ENCODE measurements around the gene GCNA.
A peak's percentile ranks its signal among the peaks of the same experiment; 100 is the strongest.
"Not testable (repeated sequence)": the region's sequence is repeated elsewhere in the genome, so short reads cannot be mapped to it uniquely, and the experiment has no call there.

GCNA gene

DNA sequence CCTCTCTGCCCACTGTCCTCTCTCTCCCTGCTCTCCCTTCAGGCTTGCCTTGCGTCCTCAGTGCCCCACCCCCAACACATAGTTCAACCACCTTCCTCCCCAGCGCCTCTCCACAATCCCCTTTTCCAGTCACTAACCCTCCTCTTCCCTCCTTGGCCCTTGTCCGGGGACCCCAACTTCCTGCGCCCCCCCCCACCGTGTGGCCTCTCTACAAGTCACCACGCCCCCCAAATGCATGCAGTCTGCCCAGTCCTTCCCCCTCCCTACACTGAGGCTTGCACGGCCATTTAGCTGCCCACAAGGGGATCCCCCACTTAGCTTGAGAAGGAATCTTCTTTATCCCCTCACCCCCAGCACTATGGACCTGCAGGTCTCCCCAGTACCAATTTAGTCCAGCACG is 39.5 kb downstream of the GCNA start:
- DNase-seq = no peak

DNA sequence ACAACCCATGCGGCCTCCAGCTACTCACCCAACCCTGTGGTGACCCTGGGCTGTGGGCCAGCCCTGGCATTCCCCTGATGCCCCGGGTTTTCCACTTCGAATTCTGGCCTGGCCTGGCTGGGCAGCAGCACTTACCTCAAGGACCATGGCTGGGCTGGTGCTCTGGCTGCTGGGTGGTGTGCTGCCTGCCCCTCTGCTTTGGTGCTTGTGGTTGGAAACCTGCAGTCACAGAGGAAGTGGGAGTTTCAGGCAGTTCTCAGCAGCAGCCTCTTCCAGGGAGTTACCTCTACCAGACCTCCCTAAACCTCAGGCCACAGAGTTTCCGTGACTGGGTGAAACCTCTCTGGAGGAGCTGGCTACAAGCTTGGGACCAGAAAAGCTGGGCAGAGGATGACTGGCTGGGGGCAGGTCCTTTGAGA is 40.1 kb downstream of the GCNA start, which contains the start of gene CXCR3:
Gene CXCR3 (minus strand): TSS at position 209 of the 419 bp plus-strand sequence. CDS start 62 bp downstream, at position 147.
- DNase-seq = peak; percentile 74 to 81

DNA sequence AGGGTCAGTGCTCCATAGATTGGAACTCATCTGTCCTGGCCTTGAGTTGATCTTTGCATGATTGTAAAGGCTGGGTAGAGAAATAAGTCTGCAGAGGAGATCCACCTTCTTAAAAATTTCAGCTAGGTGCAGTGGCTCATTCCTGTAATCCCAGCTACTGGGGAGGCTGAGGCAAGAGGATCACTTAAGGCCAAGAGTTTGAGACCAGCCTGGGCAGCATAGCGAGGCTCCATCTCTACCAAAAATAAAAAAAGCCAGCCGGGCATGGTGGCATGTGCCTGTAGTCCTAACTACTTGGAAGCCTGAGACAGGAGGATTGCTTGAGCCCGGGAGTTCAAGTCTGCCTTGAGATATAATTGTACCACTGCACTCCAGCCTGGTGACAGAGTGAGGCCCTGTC is 40.5 kb downstream of the GCNA start:
- DNase-seq = no peak

DNA sequence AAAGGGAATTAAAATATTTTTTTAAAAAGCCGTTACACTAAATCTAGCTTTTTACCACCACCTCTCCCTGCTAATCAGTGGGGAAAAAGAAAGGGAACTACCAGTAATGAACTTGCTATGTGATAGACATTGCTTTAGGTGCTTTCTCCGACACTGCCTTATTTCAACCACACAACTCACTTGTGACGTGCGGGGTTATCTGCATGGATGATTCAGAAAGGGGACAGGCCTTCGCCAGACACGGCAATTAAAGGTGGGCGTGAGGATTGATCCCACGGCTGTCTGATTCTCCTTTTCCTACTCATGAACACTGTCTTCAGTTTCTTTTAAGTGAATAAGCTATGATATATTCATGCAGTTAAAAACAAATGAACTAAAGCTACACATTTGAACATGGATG is 41.0 kb downstream of the GCNA start:
- peak; percentile 63 to 74 for DNase-seq

DNA sequence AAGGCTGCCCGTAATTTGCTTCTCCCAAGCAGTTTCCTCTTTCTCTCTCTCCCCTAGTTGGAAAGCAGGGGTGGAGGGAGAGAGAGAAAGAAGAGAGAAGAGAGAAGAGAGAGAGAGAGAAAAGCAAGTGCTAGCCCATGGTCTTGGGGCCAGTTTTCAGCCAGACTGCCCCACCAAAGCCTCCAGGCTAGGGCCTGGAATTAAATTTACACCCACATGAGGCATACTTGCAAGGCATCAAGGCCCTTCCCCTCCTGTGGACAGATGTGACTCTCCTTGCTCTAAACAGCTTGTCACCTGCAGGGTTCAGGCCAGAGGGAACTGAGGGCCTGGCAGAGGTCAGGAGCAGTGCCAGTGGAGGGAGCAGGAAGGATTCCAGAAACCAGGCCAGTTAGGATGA is 41.7 kb downstream of the GCNA start:
- no peak for DNase-seq

DNA sequence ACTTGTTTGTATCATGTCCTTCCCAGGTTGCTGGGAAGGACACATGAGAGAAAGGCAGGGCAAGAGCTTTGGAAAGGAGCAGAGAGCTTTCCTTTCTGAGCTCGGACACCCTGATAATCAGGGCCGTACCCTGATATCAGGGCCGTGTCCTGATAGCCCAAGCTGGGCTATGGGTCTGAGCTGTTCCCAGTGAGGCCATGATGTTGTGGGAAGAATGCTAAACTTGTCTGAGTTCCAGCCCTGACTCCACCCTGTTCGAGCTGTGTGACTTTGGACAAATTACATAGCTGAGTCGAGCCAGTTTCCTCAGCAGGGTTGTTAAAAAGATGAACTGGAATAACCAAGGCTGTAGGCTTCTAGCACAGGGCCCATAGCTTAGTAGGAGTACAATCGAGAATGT is 43.4 kb downstream of the GCNA start:
- DNase-seq = no peak

DNA sequence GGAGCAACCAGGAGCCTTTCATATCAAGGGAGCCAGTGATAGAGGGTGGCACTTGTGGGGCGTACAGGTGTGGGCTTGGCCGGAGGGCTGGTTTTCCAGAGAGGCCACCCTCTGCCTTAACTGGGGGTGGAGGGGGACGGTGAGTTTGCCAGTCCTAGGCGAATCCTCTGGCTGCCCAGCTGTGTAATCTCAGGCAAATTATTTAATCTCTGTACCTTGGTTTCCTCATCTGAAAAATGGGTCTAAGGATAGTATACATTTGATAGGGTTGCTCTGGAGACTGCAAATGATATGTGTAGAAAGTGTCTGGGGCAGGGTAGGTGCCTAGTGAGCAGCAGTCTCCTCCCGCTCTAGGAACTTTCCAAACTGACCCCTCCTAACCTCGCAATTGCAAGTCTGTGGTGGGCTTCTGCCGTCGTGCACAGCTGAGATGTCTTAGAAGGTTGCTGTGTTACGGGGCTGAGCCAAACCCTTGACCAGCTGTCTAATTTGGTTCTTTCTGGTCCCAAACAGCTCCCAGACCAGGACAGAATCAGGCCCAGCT is 43.9 kb downstream of the GCNA start:
- no peak for DNase-seq

DNA sequence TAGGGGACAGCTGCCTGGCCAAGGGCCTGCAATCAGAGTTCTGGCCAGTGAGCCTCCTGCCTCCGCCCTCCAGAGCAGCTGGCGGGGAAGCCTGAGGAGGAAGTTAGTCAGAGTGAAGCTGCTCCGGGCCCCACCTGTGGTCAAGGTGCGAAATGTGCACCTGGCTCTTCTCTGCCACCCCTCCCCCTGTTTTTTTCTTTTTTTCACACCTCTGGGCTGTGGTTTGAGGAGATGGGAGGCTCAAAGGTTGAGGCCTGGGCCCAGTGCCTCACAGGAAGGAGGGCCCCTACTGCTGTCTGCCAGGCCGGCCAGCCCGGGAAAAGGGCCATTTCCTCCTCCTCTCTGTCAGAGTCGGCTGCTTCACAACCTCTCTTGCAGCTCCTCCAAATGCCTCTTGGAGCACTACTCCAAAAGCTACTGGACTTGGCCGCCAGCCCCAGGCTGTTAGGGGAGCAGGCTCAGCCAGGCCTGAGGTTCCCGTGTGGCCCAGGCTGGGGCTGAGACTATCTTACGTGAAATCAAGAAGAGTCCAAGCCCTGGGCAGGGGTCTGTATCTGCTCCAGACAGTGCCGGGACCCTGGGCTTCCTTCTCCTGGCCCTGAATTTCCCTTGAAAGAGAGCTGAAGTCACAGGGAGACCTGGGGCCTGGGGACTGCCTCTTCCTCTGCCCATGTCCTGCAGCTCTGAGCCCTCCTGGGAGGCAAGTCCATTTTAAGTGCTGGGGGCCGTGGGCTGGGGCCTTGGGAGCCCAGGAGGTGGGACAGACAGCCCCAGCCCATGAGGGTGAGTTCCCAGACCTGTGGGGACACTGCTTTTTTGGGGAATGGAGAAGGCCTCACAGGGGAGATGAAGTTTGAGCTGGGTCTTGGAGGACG is 44.6 kb downstream of the GCNA start:
- DNase-seq = peak; percentile 52 to 66

DNA sequence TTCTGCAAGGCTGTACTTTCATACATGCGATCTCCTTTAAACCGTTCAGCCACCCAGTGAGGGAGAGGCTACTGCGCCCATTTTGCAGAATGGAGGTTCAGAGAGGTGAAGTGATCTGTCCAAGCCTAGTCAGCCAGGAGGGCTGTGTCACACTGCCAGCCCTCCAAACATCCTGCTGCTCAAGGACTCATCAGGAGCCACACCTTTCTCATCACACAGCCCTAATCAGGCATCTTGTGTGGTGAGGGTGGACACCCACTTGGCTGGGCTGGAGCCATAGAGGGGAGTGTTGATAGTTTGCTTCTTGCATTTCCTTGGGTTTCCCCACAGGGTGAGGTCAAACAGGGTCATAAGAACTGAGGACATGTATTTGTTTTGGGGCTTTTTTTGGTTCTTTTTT is 45.5 kb downstream of the GCNA start:
- no peak for DNase-seq

DNA sequence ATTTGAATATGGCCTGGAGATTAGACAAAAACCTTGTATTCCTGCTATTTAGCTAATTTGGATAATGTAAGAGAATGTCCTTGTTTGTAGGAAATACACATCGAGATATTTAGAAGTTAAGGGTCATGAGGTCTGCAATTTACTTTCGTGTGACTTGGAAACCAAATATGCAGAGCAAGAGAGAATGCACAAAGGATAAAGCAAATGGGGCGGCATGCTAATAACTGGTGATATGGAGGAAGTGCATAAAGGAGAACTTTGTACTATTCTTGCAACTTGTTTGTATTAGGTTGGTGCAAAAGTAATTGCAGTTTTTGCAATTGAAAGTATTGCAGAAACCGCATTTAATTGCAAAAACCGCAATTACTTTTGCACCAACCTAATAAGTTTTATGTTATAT is 47.2 kb downstream of the GCNA start:
- DNase-seq = no peak

DNA sequence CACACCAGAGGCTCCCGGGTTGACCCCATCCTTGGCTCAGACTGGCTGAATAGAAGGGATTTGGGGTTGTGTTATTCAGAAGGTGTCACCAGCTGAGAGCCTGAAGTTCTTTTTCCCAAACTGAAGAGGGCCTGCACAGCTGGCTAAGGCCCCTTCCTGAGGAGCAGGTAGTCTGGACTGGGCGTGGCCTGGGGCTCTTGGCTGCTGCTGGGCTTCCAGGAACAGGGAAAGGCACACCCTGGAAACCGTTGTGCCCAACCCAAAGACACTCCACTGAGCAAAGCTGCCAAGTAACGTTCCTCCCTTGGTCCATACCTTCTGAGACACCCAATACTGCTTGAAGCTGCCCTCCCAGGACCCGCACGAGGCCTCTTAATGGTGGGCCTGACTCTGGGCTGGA is 48.3 kb downstream of the GCNA start:
- DNase-seq = no peak

DNA sequence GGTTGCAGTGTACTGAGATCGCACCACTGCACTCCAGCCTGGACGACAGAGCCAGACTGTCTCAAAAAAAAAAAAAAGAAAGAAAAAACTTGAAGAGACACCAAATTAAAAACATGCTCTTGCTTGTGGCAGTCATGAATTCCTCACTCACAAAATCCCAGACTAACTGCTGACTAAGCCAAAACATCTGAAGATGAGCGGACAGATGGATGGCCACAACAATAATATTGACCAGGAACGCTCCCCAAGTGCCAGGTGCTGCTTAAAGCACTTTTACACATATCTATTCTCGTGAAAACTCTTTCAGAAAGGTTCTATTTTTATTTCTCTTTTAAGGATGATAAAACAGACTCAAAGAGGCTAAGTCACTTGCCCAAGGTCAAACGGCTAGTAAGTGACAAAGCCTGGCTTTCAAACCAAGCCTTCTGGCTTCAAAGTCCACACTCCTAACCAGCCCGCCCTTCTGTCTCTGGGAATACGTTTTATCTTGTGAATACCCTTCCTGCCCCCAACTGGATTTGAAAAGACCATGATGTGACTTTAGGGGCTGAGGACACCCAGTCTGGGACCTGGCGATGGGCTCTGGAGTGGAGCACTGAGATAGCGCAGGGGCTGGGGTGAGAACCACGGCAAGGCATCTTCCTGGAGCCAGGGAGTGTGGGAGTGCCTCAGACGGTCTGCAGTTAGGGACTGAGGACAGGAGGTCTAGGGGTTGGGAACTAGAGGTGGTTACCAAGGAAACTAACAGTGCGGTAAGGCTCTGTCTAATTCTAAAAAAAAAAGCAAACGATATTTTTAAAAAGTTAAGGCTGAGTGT is 49.6 kb downstream of the GCNA start:
- no peak for DNase-seq

DNA sequence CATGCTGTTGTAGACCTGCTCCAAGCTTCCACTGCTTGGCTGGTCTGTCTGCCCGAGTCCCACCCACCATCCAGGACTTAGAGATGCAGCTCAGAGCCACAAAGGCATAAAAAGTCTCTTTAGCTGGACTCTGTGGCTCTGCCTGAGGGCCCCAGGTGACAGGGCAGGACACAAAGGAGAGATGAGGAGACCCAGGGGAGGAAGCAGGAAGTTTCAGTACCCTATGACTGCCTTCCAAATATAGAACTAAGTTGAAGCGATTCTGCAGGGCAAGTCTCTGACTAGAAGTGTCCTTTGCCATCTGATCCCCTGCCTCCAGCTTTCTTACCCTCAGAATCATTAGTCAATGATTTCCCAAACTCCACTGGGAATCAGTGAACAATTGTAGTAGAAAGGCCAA is 51.2 kb downstream of the GCNA start:
- DNase-seq = no peak

DNA sequence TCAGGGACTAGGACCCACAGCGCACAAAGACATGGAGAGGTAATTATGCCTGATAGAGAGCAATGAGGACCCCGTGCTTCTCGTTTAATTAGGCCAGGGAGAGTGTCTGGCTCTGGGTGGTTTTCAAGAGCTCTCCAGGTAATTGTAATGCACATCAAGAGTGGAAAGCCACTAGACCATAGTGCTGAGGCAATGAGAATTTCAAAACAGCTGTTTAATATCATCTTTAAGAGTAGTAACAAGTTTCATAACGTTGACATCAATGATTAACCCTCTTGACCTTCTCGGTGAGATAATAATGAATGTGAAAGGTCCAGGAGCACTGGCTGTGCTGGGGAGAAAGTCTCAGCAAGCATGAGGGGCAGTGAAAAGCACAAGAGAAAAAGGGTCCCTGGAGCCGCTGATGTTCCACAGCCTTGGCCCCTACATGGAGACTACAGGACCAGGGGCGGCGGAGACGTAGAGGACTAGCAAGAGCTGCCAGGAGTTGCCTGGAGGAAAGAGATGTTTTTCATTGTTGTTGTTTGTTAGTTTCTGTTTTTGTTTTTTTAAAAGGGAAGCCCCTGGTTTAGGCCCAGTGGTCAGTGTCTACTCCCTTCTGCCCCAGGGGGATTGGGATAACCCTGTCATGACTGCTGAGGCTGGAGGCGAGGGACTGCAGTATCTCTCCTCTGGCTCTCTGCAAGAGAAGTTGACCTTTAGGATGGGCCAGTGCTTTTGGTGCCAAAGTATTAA is 54.9 kb downstream of the GCNA start:
- no peak for DNase-seq

DNA sequence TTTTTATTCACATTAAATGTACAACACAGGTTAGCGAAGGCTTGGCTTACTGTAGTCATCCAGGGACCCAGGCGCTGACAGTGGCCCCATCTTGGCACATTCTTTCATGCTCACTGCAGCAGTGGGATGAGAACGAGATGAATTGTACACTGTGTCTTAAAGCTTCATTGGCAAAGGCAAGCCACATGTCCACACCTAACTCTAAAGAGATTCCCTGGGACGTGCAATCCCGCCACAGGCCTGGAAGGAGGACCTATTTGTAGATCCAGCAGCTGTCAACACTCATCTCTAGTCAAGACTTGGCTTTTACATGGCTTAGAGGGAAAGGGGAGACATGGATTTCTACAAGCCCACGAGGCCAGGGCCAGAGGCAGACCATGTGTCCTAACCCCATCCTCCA is 56.1 kb downstream of the GCNA start:
- no peak for DNase-seq

DNA sequence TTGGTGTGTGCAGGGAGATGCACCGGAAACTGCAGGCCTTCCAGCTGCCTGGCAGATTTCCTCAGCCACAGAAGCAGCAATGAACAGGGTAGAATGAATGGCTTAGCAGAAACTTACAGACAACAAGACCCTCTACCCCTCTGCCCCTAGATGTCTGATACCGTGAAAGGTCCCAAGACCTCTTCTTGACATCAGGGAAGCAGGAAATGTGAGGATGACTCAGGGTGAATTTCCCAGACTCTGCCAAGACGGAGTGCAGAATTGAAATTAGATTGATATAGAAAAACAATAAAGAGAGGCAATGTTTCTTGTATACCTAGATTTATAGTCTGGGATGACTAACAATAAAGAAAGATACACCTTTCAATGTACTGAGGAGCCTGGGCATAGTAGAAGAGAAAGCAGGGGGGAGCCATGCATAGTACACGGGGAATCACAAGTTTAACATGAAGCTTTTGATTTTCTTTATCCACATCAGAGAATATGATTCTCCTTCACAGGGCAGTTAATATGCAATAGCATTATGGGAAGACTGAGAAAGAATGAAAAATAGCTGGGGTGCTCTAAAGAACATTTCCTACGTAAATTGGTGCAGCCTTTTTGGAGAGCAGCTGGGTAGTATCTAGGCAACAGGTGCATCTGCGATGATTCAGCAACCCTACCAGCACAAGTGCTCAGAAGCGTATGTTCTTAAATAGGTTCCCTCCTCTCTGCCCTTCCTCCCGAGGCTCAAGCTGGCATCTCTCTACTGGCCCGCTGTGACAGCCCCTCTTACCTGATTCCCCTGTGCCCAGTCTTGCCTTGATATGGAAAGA is 58.4 kb downstream of the GCNA start:
- no peak for DNase-seq

DNA sequence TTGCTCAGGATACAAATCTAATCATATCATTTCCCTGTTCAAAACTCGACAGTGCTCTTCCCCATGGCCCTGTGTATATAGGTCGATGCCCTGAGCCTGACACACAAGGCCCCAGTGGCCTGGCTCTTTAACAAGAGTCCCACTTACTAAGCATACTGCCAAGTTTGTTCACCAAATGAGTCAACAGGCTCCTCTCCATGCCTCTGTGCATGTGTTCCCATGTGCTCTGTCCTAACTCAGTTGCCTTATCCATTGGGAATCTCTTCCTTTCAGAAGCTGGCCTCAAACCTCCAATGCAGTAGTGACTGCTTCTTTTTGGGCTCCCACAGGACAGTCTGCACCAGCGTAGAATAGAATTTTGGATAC is 59.0 kb downstream of the GCNA start:
- DNase-seq = no peak

DNA sequence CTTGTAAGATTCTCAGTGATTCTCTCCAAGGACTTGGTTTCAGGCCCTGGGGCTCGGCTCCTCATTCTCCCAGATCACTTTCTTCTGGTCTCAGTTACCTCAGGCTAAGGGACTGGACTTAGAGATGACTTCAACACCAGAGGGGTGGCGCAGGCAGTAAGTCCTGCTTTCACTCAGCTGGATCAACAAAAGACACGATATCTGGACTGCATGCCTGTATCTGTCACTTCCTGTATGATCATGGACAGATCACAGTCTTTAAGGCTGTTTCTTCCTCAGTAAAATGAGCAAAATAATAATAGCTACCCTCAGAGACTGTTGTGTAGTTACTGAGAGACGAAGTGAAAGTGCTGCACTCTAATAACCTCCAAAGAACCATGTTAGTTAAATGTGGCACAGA is 59.6 kb downstream of the GCNA start:
- DNase-seq = no peak

DNA sequence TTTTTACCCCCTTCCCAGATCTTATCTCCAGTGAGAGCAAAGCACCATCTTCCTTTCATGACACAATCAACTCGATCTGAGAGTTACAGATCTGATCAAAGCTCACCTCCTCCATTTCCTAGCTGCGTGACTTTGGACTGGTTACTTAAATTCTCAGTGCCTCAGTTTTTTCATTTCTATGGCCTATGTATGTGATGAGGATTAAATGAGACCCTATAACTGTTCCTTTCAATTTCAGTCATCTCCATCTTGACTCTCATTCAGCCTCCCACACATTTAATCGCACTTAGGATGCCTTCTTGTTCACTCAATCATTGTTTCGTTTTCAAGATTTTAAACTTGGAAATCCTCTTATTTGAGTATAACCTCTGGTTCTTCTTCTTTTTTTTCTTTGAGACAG is 60.2 kb downstream of the GCNA start:
- DNase-seq = no peak

DNA sequence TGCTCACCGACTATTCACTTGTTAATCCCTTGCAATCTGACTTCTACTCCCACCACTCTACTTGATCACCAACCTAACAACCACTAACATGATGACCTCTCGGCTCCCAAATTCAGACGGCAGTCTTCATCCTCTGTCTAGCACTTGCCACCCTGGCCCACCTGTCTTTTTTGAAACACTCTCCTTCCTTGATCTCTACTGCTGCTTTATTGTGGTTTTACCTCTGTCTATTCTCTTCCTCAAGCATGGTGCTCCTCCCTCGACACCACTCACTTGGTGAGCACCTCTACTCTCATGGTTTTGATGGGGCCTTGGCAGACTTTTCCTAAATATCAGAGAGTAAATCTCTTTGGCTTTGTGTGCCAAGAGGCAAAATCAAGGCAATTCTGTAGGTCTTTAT is 61.8 kb downstream of the GCNA start:
- no peak for DNase-seq

DNA sequence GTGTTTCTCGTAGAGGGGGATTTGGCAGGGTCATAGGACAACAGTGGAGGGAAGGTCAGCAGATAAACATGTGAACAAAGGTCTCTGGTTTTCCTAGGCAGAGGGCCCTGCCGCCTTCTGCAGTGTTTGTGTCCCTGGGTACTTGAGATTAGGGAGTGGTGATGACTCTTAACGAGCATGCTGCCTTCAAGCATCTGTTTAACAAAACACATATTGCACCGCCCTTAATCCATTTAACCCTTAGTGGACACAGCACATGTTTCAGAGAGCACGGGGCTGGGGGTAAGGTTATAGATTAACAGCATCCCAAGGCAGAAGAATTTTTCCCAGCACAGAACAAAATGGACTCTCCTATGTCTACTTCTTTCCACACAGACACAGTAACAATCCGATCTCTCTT is 66.2 kb downstream of the GCNA start:
- not testable (repeated sequence) for DNase-seq

DNA sequence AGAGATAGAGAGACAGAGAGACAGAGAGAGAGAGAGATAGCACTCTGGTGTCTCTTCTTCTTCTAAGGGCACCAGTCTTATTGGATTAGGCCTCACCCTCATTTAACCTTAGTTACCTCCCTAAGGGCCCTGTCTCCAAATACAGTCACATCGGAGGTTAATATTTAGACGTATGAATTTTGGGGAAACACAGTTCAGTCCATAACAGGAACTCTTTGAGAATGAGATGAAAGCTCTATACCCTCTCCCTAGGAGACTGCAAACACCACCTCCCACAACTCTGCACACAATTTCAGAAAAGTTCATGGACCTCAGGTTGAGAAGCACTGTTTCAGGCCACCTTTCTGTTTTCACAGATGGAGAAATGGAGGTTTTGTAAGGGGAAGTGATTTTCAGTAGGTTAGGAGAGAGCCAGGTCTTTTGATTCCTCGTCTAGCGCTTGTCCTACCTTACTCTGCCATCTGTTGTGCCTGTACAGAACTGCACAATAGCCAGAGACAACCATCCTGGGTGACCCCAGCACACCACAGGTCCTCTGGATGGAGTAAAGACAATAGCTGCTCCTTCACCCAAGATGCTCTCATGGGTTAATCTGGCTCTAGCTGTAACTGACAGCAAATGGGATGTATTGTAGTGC is 72.2 kb downstream of the GCNA start:
- peak in 1 of 2 experiments; percentile 33 for DNase-seq

Measured in activated CD4-positive, alpha-beta T cell treated with anti-CD3 and anti-CD28 coated beads, Interleukin-2, amount 50 U/mL, for 48 hours (primary cell).